DMS79 treated with DMSO at 0.1 percent for 48 hours (cell line): Measurements from ENCODE around the gene DIO2.

Source experiments
- DNase-seq: peaks from one replicate; lab custom pipeline; 2025; lab: John Stamatoyannopoulos, UW

Gene DIO2

DNA sequence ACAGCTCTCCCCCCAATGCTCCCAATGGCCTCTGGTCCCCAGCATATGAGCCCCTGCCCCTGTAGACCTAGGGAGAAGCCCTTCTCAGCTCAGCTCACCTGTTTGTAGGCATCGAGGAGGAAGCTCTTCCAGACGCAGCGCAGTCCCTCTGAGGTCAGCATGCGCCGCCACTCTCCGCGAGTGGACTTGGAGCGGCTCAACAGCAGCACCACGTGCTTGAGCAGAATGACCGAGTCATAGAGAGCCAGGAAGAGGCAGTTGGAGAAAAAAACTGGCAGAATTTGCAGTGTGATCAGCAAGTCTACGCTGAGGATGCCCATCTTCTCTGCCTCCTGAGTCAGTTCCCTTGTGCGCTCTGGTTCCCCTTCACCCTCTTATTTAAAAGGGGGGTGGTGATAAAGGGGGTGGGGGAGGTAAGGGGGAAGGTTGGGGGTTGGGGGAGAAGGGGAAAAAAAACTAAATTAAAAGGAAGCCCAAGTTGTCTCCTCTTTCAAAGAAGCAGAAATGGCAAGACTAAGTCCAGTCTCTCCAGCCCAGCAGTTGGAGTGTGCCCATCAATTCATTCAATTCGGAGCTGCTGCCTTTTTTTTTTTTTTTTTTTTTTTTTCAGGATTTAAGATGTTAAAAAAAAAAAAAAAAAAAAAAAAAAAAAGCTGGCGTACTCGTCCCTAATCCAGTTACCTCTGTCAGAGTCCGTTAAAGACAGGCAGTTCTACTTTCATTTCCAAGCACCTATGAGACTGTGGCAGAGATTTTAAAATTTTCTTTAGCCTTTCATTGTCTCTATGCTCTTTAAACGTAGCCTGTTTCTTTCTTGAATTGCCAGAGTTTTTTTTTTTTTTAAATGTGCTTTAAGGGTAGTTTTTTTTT, at the start of gene DIO2:
DIO2 (minus strand) TSS at position 352 of the 870 bp plus-strand sequence; CDS start at position 320, 32 bp downstream.
- no peak for DNase-seq

DNA sequence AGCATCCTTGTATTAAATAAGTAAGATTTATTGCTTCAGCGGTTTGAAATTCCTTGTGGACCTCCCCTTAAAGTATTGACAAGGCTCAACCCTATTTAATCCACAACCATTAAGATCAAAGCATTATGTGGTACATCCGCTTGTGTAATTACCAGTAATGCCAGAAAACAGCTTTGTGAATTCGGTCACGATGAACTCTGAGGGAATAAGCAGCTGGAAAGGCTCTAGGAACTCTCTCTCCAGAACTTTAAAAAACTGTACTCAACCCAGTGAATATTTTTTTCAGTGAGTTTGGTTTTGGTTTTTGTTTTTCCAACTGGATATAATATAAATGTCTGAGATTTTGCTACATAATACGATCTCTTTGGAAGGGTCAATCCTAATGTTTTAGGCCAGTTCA, 49.3 kb upstream of the DIO2 start:
- DNase-seq: no peak

DNA sequence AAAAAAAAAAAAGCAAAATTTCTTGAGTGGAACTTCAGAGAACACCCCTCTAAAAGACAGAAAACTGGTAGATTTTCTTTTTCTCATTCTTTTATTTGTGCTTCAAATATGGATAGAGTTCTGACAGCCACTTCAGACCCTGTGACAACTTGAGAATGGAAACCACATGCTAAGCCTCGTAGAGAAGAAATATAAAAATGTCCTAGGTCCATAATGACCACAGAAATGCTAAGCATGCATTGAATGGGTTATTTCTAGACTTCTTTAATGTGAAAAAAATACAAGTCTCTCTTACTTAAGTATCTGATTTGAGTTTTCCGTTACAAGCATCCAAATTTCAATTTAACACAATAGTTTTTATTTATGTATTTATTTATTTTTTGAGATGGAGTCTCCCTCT, 28.3 kb upstream of the DIO2 start:
- no peak for DNase-seq

DNA sequence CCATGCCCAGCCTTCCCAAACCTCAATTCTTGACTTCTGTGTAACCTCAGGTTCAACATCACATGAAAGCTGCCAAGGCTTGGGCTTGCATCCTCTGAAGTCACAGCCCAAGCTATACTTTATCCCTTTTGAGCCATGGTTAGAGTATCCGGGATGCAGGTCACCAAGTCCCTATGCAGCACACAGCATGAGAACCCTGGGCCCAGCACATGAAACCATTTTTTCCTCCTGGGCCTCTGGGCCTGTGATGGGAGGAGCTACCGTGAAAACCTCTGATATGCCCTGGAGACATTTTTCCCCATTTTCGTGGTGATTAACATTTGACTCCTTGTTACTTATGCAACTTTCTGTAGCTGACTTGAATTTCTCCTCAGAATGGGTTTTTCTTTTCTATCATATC, 25.8 kb upstream of the DIO2 start:
- DNase-seq: no peak

DNA sequence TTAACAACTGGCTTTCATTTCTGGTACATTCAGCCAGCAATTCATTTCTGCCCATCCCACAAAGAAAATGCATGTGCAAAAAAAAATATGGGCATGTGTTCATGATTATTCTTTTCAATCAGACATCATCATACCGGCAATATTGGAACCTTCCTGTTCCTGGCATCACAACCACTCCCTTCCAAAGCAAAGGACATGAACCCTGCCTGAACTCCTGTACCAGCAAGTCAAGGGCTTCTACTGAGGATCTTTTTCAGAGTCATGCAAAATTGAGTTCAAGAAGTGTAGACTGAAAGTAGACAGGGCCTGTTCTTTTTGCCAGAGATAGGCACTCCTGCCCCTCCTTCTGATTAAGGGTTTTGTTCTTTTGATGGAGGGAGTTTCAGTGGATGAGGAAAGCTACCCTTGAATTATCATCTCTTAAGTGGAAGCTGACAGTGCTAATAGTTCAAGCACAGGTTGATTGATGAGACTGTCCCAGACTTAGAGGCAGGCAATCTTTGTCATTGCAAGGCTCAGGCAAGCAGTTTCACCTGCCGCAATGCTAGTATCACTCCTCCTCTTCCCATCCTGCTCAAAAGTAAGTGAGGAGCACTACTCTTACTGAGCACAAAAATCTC, 22.3 kb upstream of the DIO2 start:
- no peak for DNase-seq

DNA sequence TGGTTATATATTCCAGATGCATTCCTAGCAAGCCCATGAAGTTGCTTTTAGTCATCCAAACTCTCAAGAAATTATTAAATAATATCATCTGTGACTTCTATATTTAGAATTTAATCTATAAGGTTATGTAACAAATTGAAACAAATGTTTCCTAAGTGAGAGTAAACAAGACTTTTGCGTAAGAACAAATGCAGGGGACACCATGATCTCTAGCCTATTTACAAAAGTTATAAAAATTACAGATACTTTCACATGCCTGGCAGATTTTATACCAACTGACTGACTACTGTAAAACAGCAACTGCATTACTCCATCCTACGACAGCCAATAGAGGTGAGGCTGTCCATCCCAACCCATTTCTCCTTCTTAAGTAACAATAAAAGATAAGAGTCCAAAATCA, 20.4 kb upstream of the DIO2 start:
- no peak for DNase-seq

DNA sequence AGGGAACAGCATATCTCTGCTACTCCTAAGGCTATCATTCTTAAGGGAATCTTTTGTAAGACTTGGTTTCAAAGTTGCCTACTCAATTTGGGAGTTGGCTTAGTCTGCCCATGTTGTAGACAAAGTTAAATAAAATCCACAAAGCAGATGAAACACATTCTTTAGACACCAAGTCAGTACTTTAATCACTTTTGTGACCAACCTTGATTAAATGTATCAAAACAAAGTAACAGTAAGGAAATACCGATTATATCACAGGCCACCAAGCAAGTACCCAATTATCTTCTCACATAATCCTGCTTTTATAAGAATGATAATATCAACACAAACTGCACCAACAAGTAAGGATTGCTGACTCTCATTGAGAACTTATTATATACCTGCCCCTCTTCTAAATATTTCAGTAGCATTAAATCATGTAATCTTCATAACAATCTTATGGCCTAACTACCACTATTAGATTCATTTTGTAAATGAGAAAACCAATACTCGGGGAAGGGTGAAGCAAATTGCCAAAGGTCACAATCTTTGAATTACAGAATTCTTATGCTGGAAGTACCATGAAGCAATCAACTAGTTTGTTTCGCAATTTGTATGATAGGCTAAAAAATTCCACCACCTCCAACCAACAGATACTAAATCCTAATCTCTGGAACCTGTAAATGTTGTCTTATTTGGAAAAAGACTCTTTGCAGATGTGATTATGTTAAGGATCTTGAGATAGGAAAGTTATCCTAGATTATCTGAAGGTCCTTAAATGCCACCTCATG, 12.6 kb upstream of the DIO2 start:
- DNase-seq: no peak

DNA sequence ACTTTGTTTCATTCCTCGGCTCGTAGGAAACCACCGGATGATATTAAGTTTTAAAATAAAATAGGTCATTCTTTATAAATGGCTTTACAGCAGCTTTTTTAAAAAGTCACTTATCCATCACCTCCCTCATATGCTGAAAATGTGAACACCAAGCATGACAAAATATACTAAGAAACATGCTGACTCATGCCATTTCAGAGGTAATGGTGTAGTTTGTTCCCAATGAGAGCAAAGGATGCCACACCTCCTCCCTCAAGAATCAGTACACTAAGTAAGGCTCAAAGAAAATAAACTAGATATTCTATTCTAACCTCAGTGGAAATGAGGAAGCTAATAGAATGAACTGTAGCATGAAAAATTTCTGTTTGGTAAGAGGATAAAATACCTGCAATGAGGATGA, 5.5 kb upstream of the DIO2 start:
- DNase-seq: no peak

DNA sequence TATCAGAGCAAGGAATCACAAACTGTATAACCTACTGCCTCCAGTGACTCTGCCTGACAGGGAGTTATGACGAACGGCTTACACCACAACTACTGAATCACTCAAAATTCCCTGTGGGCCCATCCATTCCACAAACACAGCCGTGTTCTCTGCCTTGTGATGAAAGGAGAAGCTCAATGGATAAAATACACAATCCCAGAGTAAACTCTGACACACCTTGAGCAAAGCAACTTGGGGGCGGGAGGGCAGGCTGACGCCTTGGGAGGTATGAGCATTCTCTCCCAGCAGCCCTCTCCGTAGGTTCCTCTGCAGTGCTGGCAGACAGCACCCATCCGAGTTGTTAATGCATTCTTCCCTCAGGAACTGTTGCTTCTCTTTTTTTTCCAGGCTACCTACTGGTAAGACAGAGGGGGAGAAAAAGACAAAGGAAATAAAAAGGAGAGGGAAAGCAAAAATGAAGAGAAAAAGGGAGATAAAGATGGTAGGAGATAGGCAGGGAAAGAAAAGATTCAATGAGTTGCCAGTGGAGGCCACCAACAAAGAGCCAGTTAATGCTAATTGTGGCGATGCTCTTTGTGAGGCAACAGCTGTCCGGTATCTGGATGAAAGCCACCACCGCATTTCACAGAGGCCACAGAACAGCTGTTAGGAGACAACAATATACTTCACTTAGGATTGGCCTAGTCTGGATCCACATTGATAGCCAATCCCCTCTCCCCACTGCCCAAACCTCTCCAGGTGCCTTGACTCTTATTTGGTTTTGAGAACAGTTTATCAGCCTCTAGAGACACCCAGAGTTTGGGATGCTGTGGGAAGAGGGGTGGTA, 4.7 kb upstream of the DIO2 start:
- DNase-seq: no peak

DNA sequence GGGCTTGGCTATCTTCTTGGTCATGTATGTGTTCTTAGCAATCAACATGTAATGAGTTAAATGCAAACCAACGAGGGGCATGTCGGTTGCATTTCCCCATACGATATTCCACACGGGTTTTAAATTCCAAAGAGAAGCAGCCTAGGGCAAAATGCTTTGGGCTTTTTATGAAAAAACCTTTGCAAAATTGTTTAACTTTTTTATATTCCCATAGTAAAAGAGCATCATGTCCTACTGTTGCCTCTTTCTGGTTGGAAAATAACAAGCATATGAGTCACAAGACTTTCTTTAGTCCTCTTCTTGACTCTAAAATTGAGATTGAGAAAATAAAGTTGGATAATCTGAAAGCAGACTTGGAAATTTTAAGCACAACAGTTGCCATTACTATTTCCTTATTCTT, 3.8 kb upstream of the DIO2 start:
- no peak for DNase-seq

DNA sequence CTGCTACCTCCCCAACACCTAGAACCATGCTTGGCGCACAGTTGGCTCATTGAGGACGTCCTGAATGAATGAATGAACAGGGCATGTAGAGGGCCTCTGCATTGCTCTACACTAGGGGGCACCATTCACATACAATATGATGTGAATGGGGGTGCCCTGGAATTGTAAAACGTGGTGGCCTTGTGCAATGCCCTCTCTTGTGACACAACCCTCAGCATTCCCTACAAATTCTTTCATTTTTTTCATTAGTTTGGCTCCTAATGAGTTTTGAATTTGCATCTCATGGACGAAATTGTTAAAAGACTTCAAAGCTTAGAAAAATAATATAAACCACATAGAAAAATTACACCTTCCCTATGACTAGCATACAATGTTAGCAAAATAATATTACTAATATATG, 2.3 kb upstream of the DIO2 start:
- DNase-seq: no peak

DNA sequence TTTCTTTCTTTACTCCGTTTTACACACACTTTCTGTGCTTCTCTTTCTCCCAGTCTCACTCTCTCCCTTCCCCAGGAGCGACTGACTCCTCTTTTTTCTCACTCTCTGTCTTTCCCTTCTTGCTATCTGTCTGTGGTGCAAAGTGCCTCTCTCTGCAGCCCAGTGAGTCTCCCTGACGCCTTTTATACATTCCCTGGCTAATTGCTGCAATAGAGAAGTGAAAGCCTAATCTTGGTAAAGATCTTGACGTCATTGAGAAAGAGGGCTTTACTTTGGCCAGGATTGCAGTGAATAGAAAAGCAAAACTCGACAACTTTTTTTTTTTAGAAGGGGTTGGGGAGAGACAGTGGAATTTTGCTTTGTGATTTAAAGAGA, 706 bp upstream of the DIO2 start:
- no peak for DNase-seq

DNA sequence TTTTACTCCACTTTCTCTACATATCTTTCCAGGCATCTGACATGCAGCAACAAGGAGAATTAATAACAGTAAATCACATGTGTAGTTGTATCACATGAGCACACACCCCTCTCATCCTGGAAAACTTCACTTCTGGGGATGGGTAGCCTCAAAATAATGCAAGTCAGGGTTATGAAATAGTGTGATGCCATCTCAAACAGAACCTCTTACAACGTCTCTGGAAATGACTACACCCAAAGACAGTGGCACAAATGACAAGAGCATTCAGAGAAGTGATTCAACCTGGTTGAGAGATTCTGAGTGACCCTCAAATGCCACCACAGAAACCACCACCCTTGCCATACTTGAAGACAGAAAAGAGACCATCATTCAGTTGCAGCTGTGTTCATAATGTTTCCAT, 2.8 kb downstream of the DIO2 start:
- DNase-seq: no peak

DNA sequence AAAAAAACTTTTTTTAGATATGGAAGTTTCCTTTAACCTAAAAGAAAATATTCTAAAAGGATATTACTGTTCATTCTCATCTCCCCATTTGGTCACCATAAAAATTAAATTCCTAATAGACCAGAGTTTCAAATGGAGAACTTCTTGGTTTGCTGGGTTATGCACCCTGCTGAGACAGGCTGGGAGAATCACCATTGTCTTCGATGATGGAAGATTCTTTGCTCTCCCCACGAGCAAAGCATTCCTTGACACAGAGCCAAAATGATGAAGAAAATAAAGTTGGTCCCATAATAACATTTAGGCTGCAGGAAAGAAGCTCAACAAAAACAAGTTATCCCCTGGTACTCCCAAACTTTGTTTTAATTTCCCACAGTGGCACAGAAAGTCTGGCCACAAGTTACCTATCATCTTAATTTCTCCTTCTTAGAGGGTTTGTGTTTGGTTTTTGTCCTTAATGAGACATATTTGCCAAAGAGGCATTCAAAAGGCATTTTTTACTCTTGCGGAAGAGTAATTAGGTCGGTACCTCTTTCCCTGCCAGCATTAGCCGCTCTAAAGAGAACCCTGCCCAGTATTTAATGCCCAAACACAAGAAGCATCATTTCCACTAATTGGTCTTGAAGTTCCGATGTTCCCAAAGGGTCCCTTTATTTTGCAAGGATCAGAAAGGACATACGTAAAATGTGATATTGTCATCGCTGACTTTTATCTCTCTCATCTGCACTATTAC, 4.8 kb downstream of the DIO2 start:
- no peak for DNase-seq

DNA sequence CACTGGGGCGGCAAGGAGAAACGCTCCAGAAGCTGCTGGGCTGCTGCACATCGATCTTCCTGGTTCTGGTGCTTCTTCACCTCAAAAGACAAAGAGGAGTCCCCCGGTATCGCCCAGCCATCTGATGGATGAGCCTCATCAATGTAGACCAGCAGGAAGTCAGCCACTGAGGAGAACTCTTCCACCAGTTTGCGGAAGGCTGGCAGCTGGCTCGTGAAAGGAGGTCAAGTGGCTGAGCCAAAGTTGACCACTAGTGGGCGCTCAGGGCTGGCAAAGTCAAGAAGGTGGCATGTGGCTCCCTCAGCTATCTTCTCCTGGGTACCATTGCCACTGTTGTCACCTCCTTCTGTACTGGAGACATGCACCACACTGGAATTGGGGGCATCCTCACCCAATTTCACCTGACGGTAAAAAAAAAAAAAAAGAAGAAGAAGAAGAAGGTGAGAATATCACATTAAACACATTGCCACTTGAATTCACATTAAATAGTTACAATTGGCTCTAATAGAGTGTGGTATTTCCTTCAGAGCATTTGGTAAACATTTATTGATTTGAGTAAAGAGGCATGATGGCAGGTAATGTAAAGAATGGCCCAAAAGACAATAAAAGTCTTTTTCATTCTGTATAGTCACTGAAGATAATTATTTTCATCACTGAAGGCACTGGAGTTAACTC, 8.3 kb downstream of the DIO2 start:
- no peak for DNase-seq

DNA sequence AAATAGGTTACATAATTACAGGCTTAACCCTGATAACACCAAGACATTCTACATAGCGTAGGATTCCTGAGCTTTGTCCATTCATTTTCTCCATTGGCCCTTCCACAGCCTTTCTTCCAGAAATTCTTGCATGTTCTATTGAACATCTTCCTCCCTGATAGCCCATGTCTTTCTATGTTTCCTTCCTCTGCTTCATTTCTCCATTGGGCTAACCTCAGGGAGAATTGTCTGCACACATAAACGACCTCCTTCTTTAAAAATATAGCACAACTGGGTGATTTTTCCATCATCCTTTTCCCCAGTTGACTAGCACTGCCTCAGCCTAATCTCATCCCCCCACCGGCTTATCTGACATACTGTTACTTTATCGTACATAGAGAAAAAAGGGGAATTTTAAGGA, 11.2 kb downstream of the DIO2 start:
- no peak for DNase-seq

DNA sequence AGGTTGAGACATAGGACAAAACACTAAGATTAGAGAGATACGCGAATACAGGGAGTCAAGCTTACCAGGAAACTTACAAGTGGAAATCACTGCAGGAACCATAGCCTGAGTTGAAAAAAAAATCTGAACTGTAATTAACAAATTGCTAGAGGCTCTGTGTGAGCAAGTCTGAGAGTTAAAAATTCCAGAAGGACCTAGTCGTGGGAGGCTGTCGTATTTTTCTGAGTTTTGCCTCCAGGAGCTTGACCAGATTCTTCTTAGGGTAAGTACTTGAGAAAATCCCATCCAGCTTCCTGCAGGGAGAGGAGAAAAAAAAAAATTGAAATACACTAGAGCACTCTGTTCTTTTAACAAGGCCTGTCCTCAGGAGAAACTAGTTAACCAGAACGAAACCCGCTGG, 22.7 kb downstream of the DIO2 start:
- DNase-seq: no peak

DNA sequence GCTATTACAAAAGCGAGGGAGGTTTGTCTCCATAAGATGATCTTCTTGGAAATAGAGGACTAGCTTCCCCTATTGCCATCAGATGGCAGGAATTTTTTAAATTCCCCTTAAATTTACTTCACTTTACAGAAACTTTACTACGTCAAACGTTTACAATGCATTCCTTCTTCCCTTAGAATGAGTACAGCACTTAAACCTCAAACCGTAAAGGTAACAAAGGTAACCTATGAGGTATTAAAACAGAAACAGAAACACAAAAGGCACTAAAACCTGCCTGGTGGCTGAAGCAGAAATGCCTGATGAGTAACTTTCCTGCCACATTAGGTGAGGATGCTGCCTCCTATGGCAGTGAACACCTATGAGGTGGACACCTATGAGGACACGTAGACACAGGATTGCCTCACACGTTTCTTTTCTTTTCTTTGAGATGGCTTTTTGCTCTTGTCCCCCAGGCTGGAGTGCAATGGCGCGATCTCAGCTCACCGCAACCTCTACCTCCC, 25.0 kb downstream of the DIO2 start:
- no peak for DNase-seq

DNA sequence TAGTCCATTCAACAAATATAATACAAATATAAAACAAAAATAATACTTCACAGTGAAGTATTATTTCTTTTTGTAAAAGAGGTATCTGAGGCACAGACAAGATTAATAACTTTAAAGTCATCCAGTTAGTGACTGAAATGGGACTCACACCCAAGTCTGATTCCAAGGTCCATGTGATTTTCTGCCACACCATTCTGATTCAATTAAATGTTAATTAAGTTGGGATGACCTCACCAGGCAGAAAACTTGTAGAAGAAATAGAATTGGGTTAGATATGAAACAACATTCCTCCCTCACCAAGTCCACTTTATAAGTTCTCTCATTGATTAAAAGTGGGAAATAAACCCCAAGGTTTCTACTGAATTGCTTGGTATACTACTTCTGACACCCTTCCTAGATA, 34.4 kb downstream of the DIO2 start:
- no peak for DNase-seq

DNA sequence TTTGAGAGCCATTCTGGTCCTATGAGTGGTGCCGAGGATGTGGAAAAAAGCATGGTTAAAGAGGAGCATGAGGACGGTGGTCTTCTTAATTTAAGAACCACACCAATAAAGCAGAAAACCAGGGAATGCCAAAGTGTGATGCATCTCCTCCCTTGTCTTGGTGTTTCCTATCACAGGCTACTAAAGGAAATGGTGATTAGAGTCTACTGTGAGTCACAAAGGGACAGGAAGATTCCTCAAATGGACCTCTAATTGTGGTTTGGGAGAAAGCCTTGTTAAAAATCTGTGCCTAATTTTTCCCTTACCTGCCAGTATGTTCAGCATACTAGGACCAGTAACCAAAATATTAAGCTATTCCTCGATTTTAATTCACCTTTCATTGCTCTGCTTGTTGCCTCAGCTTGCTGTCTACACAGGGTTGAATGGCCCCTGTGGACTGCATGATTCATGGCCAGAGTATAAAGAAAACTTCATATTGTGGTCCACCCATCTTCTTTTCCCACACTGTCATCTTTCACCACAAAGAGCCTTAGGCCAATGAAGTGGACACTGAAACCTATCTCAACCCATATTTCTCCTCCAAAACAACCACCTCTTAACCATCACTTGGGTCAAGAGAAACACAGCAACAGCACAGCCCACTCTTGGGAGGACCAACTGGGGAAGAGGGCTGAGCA, 38.8 kb downstream of the DIO2 start:
- DNase-seq: no peak
